Natural killer cell (primary cell): Measurements from ENCODE around the gene CMIP. TPM values are rescaled to one million over a fixed set of nuclear protein-coding genes. Genes with fewer than 3 reads are reported as not detected.

Experiments
- ATAC-seq, 3 donors: fragments of 150-1000 bp in 2 of 3; fragments of 200-7000 bp in 1 of 3; cut with Tn5 transposase; 1 replicate in 1 of 3; 2 replicates in 2 of 3; pipeline ENCODE4 v1.10.0; 2021; ENCODE audit warnings: mild to moderate bottlenecking in 2 of 3, moderate library complexity in 2 of 3
- DNase-seq, 2 donors: peaks; one replicate each; pipeline versions ENCODE4 v3.0.0 to v3.0.0-alpha.2; 2013 to 2021; ENCODE audit warnings: mixed read lengths in 1 of 2
- H3K27ac ChIP-seq: one replicate; pipeline ENCODE4 v1.5.1; 2013; ENCODE audit warnings: mild to moderate bottlenecking, low read length
- H3K27me3 ChIP-seq: one replicate; pipeline ENCODE4 v1.6.1; 2013; ENCODE audit warnings: low read length; ENCODE audit not compliant: control insufficient read depth, insufficient read depth
- H3K36me3 ChIP-seq: one replicate; pipeline ENCODE4 v1.6.1; 2013; ENCODE audit warnings: low read length; ENCODE audit not compliant: control insufficient read depth, insufficient read depth
- H3K4me1 ChIP-seq: one replicate; pipeline ENCODE4 v1.6.1; 2013; ENCODE audit warnings: low read length; ENCODE audit not compliant: control insufficient read depth, insufficient read depth
- H3K4me3 ChIP-seq: one replicate; pipeline ENCODE4 v1.5.1; 2013; ENCODE audit warnings: low read length
- H3K9me3 ChIP-seq: one replicate; pipeline ENCODE4 v1.6.1; 2013; ENCODE audit warnings: low read length; ENCODE audit not compliant: control insufficient read depth, insufficient read depth
- H3K27ac Mint-ChIP-seq, 2 donors: one replicate each; pipeline ENCODE4 v1.8.0; 2022; ENCODE audit warnings: mild to moderate bottlenecking in 2 of 2, mixed read lengths in 2 of 2, moderate library complexity in 1 of 2
- H3K27me3 Mint-ChIP-seq, 2 donors: one replicate each; pipeline ENCODE4 v1.8.0; 2022; ENCODE audit warnings: low read depth in 2 of 2, mixed read lengths in 2 of 2
- H3K36me3 Mint-ChIP-seq: one replicate; pipeline ENCODE4 v1.8.0; 2022; ENCODE audit warnings: mixed read lengths
- H3K4me1 Mint-ChIP-seq, 2 donors: one replicate each; pipeline ENCODE4 v1.8.0; 2022; ENCODE audit warnings: mixed read lengths in 2 of 2
- H3K4me3 Mint-ChIP-seq: one replicate; pipeline ENCODE4 v1.8.0; 2022; ENCODE audit warnings: mild to moderate bottlenecking, moderate library complexity, mixed read lengths
- H3K9me3 Mint-ChIP-seq, 2 donors: one replicate each; pipeline ENCODE4 v1.8.0; 2022; ENCODE audit warnings: mixed read lengths in 2 of 2
- WGBS: methylation state at CpG from one replicate; pipeline ENCODE4 v1.1.7; 2013; ENCODE audit warnings: missing lambda C conversion rate; ENCODE audit not compliant: insufficient coverage; 5-methylcytosine and 5-hydroxymethylcytosine counted together
- intact Hi-C: fragments of 100-400 bp; cut with micrococcal nuclease; formaldehyde crosslinking; loops from one replicate; pipeline ENCODE4 v1.14.2; 2022
- total RNA-seq, 4 donors: library from RNA; stranded (reverse); fragments of 120-200 nt in 1 of 4; gene quantifications; one replicate each; pipeline versions ENCODE4 v1.2.3 to v1.2.4, GENCODE V29; 2013 to 2022
- TF ChIP-seq, protein P1 (sequence below): fragments of 200-600 bp; IDR thresholded peaks from one replicate; pipeline ENCODE4 v1.8.0; 2022; ENCODE audit warnings: antibody characterized with exemption

The CMIP gene
- total RNA-seq, 3 donors from 2014 or later (not counting 1 experiment from before 2014, with no cell fraction given) = 88.2 to 115 (median 91.5) TPM

DNA sequence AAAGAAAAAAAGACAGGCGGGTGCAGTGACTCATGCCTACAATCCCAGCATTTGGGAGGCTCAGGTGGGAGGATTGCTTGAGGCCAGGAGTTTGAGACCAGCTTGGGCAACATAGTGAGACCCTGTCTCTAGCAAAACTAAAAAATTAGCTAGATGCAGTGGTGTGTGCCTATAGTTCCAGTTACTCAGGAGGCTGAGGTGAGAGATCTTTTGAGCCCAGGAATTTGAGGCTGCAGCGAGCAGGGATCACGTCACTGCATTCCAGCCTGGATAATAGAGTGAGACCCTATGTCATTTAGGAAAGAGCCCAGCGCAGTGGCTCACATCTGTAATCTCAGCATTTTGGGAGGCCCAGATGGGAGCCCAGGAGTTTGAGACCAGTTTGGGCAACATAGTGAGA is 126.6 kb downstream of the CMIP start:
- Mint-ChIP-seq H3K27ac (peak overlapping the region in 1 of 2 donors; percentile 29), H3K27me3 (no peaks in the 10 kb centered on the region), H3K4me3 (no peak overlapping the region), H3K4me1 (peaks cover 39 to 42% of the 10 kb centered on the region in 2 donors), H3K9me3 (no peaks in the 10 kb centered on the region), H3K36me3 (no peaks in the 10 kb centered on the region)
- no peak overlapping the region for H3K27ac ChIP-seq
- H3K27me3 ChIP-seq = no peaks in the 10 kb centered on the region
- DNase-seq (no peak), ATAC-seq (no peak)
- H3K4me3 ChIP-seq = no peak overlapping the region
- intact Hi-C loops = no loop called here
- 95% methylated on average over 4 of the region's 4 CpGs for WGBS
- no peaks in the 10 kb centered on the region for H3K9me3 ChIP-seq
- TF ChIP-seq, protein P1, sequence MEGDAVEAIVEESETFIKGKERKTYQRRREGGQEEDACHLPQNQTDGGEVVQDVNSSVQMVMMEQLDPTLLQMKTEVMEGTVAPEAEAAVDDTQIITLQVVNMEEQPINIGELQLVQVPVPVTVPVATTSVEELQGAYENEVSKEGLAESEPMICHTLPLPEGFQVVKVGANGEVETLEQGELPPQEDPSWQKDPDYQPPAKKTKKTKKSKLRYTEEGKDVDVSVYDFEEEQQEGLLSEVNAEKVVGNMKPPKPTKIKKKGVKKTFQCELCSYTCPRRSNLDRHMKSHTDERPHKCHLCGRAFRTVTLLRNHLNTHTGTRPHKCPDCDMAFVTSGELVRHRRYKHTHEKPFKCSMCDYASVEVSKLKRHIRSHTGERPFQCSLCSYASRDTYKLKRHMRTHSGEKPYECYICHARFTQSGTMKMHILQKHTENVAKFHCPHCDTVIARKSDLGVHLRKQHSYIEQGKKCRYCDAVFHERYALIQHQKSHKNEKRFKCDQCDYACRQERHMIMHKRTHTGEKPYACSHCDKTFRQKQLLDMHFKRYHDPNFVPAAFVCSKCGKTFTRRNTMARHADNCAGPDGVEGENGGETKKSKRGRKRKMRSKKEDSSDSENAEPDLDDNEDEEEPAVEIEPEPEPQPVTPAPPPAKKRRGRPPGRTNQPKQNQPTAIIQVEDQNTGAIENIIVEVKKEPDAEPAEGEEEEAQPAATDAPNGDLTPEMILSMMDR = no peak
- H3K4me1 ChIP-seq = peaks cover 23% of the 10 kb centered on the region
- H3K36me3 ChIP-seq = no peaks in the 10 kb centered on the region

DNA sequence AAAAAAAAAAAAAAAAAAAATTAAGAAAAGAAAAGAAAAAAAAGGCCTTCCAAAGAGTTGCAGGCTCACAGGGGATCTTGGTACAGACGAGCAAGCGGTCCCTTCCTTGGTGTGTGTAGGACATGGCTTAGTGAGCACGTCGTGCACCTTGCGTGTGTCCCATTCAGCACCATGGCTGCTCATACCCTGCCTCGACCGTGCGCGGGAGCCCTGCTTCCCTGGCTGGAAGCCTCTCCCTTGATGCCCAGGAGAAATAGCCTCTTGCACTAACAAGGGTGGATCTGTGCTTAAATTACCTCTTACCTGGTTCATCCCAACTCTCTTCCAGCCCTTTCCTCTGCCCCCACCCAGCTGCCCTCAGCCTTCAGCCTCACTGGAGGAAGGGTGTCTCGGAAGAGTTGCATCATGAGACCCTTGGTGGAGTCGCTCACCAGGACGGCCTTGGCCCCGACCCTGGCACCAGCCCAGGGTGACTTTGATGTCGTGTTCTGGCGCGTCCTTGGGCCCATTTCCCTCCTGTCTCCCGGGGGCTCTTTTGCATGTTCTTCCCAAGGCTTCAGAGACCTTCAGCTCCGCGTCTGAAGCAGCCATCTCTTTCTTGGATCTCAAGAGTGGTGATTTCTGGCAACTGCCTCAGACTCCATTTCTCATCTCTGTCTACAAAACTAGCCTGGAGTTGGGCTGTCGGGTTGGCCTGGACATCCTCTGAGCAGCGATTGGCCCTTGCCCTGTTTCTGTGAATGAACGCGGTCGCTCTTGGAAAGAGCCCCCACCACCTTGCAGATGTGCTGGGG is 127.2 kb downstream of the CMIP start:
- H3K4me1 ChIP-seq = peaks cover 29% of the 10 kb centered on the region
- no peak overlapping the region for H3K4me3 Mint-ChIP-seq
- H3K4me1 Mint-ChIP-seq = peaks cover 35 to 39% of the 10 kb centered on the region in 2 donors
- DNase-seq (no peak), ATAC-seq (no peak)
- H3K27ac ChIP-seq = no peak overlapping the region
- no peaks in the 10 kb centered on the region for H3K36me3 Mint-ChIP-seq
- H3K36me3 ChIP-seq = no peaks in the 10 kb centered on the region
- TF ChIP-seq, protein P1 = no peak
- H3K27me3 Mint-ChIP-seq = no peaks in the 10 kb centered on the region
- peak overlapping the region in 1 of 2 donors; percentile 29 for H3K27ac Mint-ChIP-seq
- H3K9me3 Mint-ChIP-seq = no peaks in the 10 kb centered on the region
- H3K9me3 ChIP-seq = no peaks in the 10 kb centered on the region
- H3K4me3 ChIP-seq = no peak overlapping the region
- no peaks in the 10 kb centered on the region for H3K27me3 ChIP-seq
- 97% methylated on average over 24 of the region's 24 CpGs for WGBS
- intact Hi-C loops = no loop called here

DNA sequence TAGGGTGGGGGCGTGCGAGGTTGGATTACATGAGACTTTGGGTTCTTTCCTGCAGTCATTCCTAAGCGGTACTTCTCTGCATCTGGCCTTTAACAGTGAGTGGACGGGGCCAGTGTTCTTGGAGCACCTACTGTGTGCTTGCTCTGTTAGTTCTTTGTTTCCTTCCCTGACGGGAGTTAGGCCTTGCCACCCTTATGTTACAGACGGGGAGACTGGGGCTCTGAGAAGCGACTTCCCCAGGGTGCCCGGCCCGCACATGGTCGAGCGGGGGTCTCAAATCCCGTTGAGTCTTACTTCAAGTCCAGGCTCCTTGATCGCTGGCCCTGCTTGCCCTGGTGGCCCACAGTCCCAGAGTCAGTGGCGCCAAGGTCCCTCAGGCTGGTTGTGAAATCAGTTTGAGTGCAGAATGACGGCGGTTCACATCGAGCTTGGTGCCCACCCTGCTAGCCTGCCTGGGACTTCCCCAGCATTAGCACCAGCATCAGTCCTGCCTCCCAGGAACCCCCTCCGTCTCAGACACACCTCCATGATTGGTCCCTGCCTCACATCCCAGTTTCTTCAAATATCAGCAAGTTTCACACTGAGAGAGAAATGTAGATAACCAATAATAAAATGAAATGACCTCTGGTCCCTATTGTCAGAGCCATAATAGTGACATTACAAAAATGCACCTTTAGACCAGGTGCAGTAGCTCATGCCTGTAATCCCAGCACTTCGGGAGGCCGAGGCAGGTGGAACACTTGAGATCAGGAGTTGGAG is 128.0 kb downstream of the CMIP start:
- Histone ChIP-seq H3K27ac (no peak overlapping the region), H3K4me3 (no peak overlapping the region), H3K27me3 (no peaks in the 10 kb centered on the region), H3K36me3 (no peaks in the 10 kb centered on the region), H3K4me1 (peaks cover 22% of the 10 kb centered on the region), H3K9me3 (no peaks in the 10 kb centered on the region)
- 96% methylated on average over 20 of the region's 20 CpGs for WGBS
- intact Hi-C loops = no loop called here
- no peaks in the 10 kb centered on the region for H3K36me3 Mint-ChIP-seq
- H3K4me3 Mint-ChIP-seq = no peak overlapping the region
- no peaks in the 10 kb centered on the region for H3K27me3 Mint-ChIP-seq
- H3K9me3 Mint-ChIP-seq = no peaks in the 10 kb centered on the region
- DNase-seq (no peak), ATAC-seq (no peak)
- TF ChIP-seq, protein P1 = no peak
- H3K4me1 Mint-ChIP-seq = peaks cover 33 to 36% of the 10 kb centered on the region in 2 donors
- peak overlapping the region; percentile 24 to 25 for H3K27ac Mint-ChIP-seq
